Measurements from ENCODE around the gene NCS1. TPM values are rescaled to one million over a fixed set of nuclear protein-coding genes. Genes with fewer than 3 reads are reported as not detected.

Gene NCS1
- total and polyA plus RNA-seq, 9 of the 15 experiments (the other 6 are each of a cell fraction or from before 2014, with no cell fraction given) = 0.28 to 27.0 (median 9.6) TPM

- no peak for TF ChIP-seq AFF4 (CRISPR knock-in tag; IDR thresholded peaks at IDR 0.05)
- TF ChIP-seq KDM1A (IDR thresholded peaks at IDR 0.05) = peak in 1 of 2 experiments; percentile 81; a peak in 2 of 4 replicates
- TF ChIP-seq FOXA3 (CRISPR knock-in tag; conservative IDR thresholded peaks at IDR 0.05 in 1 of 2, IDR thresholded peaks at IDR 0.05 in 1 of 2) = no peak
- peak; percentile 65 for TF ChIP-seq C11orf30 (IDR thresholded peaks at IDR 0.05; ENCODE audit: low read depth)
- peak; percentile 88 for TF ChIP-seq JUN (IDR thresholded peaks at IDR 0.05; ENCODE audit: borderline replicate concordance, low read depth, low read length)
- TF ChIP-seq JUN (CRISPR knock-in tag; IDR thresholded peaks at IDR 0.05; ENCODE audit: borderline replicate concordance) = no peak
- TF ChIP-seq ZNF395 (CRISPR knock-in tag; IDR thresholded peaks at IDR 0.05) = no peak
- no peak for TF ChIP-seq THRAP3 (IDR thresholded peaks at IDR 0.05; ENCODE audit: borderline replicate concordance)
- no peak for TF ChIP-seq NBN (IDR thresholded peaks at IDR 0.05; ENCODE audit: low read depth)
- TF ChIP-seq ZBTB17 (CRISPR knock-in tag; IDR thresholded peaks at IDR 0.05) = no peak
- TF ChIP-seq UBTF (IDR thresholded peaks at IDR 0.05; ENCODE audit: borderline replicate concordance in 1 of 2, low read depth in 2 of 2, low read length in 2 of 2) = no peak
- no peak for TF ChIP-seq NR2C1 (IDR thresholded peaks at IDR 0.05)
- TF ChIP-seq NR2C1 (tag; IDR thresholded peaks at IDR 0.05) = no peak
- no peak for TF ChIP-seq ZNF507 (tag; conservative IDR thresholded peaks at IDR 0.05)
- no peak for TF ChIP-seq DEAF1 (CRISPR knock-in tag; IDR thresholded peaks at IDR 0.05)
- TF ChIP-seq PTTG1 (tag; IDR thresholded peaks at IDR 0.05; ENCODE audit: low read depth) = no peak
- TF ChIP-seq KDM5B (IDR thresholded peaks at IDR 0.05; ENCODE audit: insufficient replicate concordance, low read depth, low read length) = no peak
- TF ChIP-seq FOXP1 (CRISPR knock-in tag; IDR thresholded peaks at IDR 0.05) = no peak
- TF ChIP-seq U2AF1 (optimal IDR thresholded peaks at IDR 0.05; ENCODE audit: low read depth, low read length) = no peak
- TF ChIP-seq EHMT2 (IDR thresholded peaks at IDR 0.05) = peak; percentile 49; the same call in 1 of the 2 replicates
These were observed 34.0 kb upstream of the NCS1 start (continued) for GRCh38 chr9:130138171-130138653.

Data from K562 (cell line).